Esophagus muscularis mucosa (tissue), 3 donors: ENCODE results near the gene AGAP1.

Experiments used
- CTCF ChIP-seq, 3 experiments: fragments of 200-600 bp in 2 of 3; fragments of 450-650 bp in 1 of 3; sonication (generic) in 2 of 3; IDR thresholded peaks; one replicate each; pipeline ENCODE4 v1.5.1; 2017 to 2019; ENCODE audit warnings: antibody characterized with exemption in 3 of 3, mild to moderate bottlenecking in 2 of 3, moderate library complexity in 1 of 3
- POLR2A ChIP-seq: fragments of 450-650 bp; IDR thresholded peaks from one replicate; pipeline ENCODE4 v1.6.1; 2017; ENCODE audit warnings: antibody characterized with exemption, moderate library complexity, mild to moderate bottlenecking, low read depth
- POLR2AphosphoS5 ChIP-seq, 2 donors: sonication (generic); formaldehyde crosslinking; IDR thresholded peaks; one replicate each; pipeline ENCODE4 v1.6.1; 2017; ENCODE audit warnings: antibody characterized with exemption in 2 of 2

GRCh38 chr2:236162882-236163470 lies 669.1 kb downstream of the AGAP1 start:
- no peak for TF ChIP-seq POLR2A
- no peak for TF ChIP-seq CTCF (IDR thresholded peaks at IDR 0.05)
- no peak for TF ChIP-seq POLR2AphosphoS5 (IDR thresholded peaks at IDR 0.05)
